IMR-90 (cell line): ENCODE results near the gene OMG.

Experiments used
- TF ChIP-seq, protein P1 (sequence below): conservative IDR thresholded peaks from 2 replicates; pipeline ENCODE4 v1.5.1; 2012; ENCODE audit warnings: mild to moderate bottlenecking, low read depth, low read length, improper control_type of control experiment
- TF ChIP-seq, protein P2 (sequence below): fragments of 150-350 bp; IDR thresholded peaks from 2 replicates; pipeline ENCODE4 v1.6.1; 2017; ENCODE audit warnings: mild to moderate bottlenecking, antibody characterized with exemption, low read length, low read depth

DNA sequence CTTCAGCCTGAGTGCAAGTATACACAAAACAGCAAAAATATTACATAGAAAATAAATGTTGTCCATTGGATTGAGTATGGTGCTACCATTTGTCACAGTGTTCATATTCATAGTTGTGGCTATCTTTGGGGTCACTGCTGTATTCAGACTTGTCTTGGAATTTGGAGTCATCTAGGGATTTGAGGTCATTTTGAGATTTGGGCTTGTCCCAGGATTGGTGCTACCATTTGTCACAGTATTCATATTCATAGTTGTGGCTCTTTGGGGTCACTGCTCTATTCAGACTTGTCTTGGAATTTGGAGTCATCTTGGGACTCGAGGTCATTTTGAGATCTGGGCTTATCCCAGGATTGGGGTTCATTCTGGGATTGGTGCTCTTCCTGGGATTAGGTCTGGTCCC lies 24.8 kb downstream of the OMG start:
- TF ChIP-seq, protein P1, sequence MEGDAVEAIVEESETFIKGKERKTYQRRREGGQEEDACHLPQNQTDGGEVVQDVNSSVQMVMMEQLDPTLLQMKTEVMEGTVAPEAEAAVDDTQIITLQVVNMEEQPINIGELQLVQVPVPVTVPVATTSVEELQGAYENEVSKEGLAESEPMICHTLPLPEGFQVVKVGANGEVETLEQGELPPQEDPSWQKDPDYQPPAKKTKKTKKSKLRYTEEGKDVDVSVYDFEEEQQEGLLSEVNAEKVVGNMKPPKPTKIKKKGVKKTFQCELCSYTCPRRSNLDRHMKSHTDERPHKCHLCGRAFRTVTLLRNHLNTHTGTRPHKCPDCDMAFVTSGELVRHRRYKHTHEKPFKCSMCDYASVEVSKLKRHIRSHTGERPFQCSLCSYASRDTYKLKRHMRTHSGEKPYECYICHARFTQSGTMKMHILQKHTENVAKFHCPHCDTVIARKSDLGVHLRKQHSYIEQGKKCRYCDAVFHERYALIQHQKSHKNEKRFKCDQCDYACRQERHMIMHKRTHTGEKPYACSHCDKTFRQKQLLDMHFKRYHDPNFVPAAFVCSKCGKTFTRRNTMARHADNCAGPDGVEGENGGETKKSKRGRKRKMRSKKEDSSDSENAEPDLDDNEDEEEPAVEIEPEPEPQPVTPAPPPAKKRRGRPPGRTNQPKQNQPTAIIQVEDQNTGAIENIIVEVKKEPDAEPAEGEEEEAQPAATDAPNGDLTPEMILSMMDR: no peak
- TF ChIP-seq, protein P2, sequence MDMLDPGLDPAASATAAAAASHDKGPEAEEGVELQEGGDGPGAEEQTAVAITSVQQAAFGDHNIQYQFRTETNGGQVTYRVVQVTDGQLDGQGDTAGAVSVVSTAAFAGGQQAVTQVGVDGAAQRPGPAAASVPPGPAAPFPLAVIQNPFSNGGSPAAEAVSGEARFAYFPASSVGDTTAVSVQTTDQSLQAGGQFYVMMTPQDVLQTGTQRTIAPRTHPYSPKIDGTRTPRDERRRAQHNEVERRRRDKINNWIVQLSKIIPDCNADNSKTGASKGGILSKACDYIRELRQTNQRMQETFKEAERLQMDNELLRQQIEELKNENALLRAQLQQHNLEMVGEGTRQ: no peak
